HG03378 (cell line): ENCODE measurements around the gene SPON1.

Experiments
- ATAC-seq: cut with Tn5 transposase; IDR thresholded peaks from one replicate; pipeline ENCODE4 v1.9.1; 2021; ENCODE audit warnings: mild to moderate bottlenecking, moderate library complexity; ENCODE audit not compliant: unreplicated experiment

Gene SPON1

GRCh38 chr11:13942971-13943381 is 19.5 kb upstream of the SPON1 start:
- no peak for ATAC-seq

GRCh38 chr11:13944016-13944415 is 18.5 kb upstream of the SPON1 start:
- ATAC-seq = no peak

GRCh38 chr11:13944911-13945425 is 17.6 kb upstream of the SPON1 start:
- no peak for ATAC-seq

- ATAC-seq = no peak
Measured at GRCh38 chr11:13947379-13947778, 15.1 kb upstream of the SPON1 start.

GRCh38 chr11:13949876-13950275 is 12.6 kb upstream of the SPON1 start:
- ATAC-seq = no peak

GRCh38 chr11:13952221-13952620 is 10.3 kb upstream of the SPON1 start:
- ATAC-seq = no peak

GRCh38 chr11:13952668-13953067 is 9.9 kb upstream of the SPON1 start:
- ATAC-seq = no peak

- no peak for ATAC-seq
Measured at GRCh38 chr11:13954591-13954990, 7.9 kb upstream of the SPON1 start.

- no peak for ATAC-seq
Measured at GRCh38 chr11:13955971-13956421, 6.5 kb upstream of the SPON1 start.

GRCh38 chr11:13956988-13957387 is 5.5 kb upstream of the SPON1 start:
- ATAC-seq = no peak

- ATAC-seq = no peak
Measured at GRCh38 chr11:13958641-13959400, 3.7 kb upstream of the SPON1 start.

- no peak for ATAC-seq
Measured at GRCh38 chr11:13962198-13962561, 343 bp upstream of the SPON1 start.

GRCh38 chr11:13963169-13963948 is 836 bp downstream of the SPON1 start:
- ATAC-seq = no peak

GRCh38 chr11:13963949-13964770 is 1.6 kb downstream of the SPON1 start:
- no peak for ATAC-seq

GRCh38 chr11:13964771-13965074 is 2.2 kb downstream of the SPON1 start:
- ATAC-seq = no peak

- no peak for ATAC-seq
Measured at GRCh38 chr11:13965337-13965736, 2.8 kb downstream of the SPON1 start.

GRCh38 chr11:13966013-13966412 is 3.5 kb downstream of the SPON1 start:
- ATAC-seq = no peak

- ATAC-seq = no peak
Measured at GRCh38 chr11:13966486-13966885, 4.0 kb downstream of the SPON1 start.

- ATAC-seq = no peak
Measured at GRCh38 chr11:13970986-13971385, 8.5 kb downstream of the SPON1 start.

- no peak for ATAC-seq
Measured at GRCh38 chr11:13972043-13972910, 9.8 kb downstream of the SPON1 start.
